Activated CD4-positive, alpha-beta memory T cell treated with anti-CD3 and anti-CD28 coated beads for 36 hours (primary cell): ENCODE measurements around the gene DPY19L3. TPM values are rescaled to one million over a fixed set of nuclear protein-coding genes. Genes with fewer than 3 reads are reported as not detected.
"Not testable (repeated sequence)": the region's sequence is repeated elsewhere in the genome, so short reads cannot be mapped to it uniquely, and the experiment has no call there.

Experiments
- CTCF ChIA-PET: fragments of 350-600 bp; sonication (Branson Sonifier 250); formaldehyde crosslinking; loops from one replicate; lab custom pipeline; 2021; ENCODE audit warnings: antibody characterized with exemption, inconsistent platforms; lab: Charles Lee
- POLR2A ChIA-PET: fragments of 350-600 bp; sonication (Branson Sonifier 250); formaldehyde crosslinking; loops from one replicate; lab custom pipeline; 2021; ENCODE audit warnings: antibody characterized with exemption; lab: Charles Lee
- DNase-seq: peaks from one replicate; pipeline ENCODE4 v3.0.0-alpha.2; 2020
- H3K27ac Mint-ChIP-seq: one replicate; pipeline ENCODE4 v1.8.0; 2021; ENCODE audit warnings: mixed read lengths
- H3K27me3 Mint-ChIP-seq: one replicate; pipeline ENCODE4 v1.8.0; 2021; ENCODE audit warnings: mixed read lengths
- H3K36me3 Mint-ChIP-seq: one replicate; pipeline ENCODE4 v1.8.0; 2021; ENCODE audit warnings: mixed read lengths
- H3K4me1 Mint-ChIP-seq: one replicate; pipeline ENCODE4 v1.8.0; 2021; ENCODE audit warnings: low read depth, mixed read lengths
- H3K4me3 Mint-ChIP-seq: one replicate; pipeline ENCODE4 v1.8.0; 2021; ENCODE audit warnings: mild to moderate bottlenecking, mixed read lengths
- H3K9me3 Mint-ChIP-seq: one replicate; pipeline ENCODE4 v1.8.0; 2021; ENCODE audit warnings: mixed read lengths
- intact Hi-C: fragments of 100-400 bp; cut with micrococcal nuclease; formaldehyde crosslinking; loops from one replicate; pipeline ENCODE4 v1.15.1; 2023
- total RNA-seq, 2 experiments: library from RNA; stranded (reverse); gene quantifications; one replicate each; pipeline ENCODE4 v1.2.3, GENCODE V29; 2021

Gene DPY19L3
- total RNA-seq, 2 experiments from 2014 or later: 12.4 to 14.9 TPM

DNA sequence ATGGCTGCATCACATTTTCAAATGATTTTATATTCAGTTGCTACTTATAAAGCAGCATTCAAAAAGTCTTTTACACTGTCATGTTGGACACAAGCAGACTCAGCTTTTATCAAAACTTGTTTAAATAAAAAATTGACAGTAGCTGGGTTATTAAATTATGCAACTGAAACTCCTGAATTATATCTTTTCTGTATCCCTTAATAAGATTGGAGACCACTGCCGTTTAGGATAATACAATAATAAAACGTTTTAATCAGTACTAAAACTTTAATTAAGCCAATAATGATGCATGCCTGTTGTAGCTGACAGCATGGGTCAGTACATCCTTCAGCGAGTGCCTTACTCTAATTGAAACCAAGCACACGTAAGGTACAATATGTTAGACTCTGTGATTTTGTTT lies 78.0 kb downstream of the DPY19L3 start:
- Mint-ChIP-seq H3K27ac (no peak overlapping the region), H3K9me3 (no peaks in the 10 kb centered on the region), H3K36me3 (peaks cover 14% of the 10 kb centered on the region), H3K4me3 (no peak overlapping the region), H3K4me1 (no peaks in the 10 kb centered on the region), H3K27me3 (no peaks in the 10 kb centered on the region)
- ChIA-PET POLR2A (no interaction called here), CTCF (no interaction called here)
- intact Hi-C loops: no loop called here
- DNase-seq: no peak

- intact Hi-C loops: no loop called here
- Mint-ChIP-seq H3K9me3 (no peaks in the 10 kb centered on the region), H3K4me3 (no peak overlapping the region), H3K27ac (no peak overlapping the region), H3K27me3 (no peaks in the 10 kb centered on the region), H3K36me3 (peaks cover 8% of the 10 kb centered on the region), H3K4me1 (no peaks in the 10 kb centered on the region)
- no peak for DNase-seq
- ChIA-PET POLR2A (no interaction called here), CTCF (no interaction called here)
Measured at GRCh38 chr19:32489971-32490370, 84.4 kb downstream of the DPY19L3 start.

DNA sequence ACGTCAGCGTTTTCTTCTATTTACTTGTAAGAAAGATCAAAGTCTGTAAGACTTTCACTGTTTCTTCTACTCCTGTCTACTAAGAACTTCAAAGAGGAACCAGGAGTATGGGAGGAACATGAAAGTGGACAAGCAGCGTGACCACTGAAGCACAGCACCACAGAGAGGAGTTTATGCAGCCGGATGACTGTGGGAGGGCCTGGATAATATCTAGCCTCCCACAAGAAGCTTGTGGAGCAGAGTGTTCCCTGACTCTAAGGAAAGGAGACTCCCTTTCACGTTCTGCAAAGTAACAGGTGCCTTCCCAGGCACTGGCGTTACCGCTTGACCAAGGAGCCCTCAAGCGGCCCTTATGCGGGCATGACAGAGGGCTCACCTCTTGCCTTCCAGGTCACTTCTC lies 91.8 kb downstream of the DPY19L3 start:
- no peaks in the 10 kb centered on the region for H3K4me1 Mint-ChIP-seq
- intact Hi-C loops: no loop called here
- POLR2A ChIA-PET: no interaction called here

DNA sequence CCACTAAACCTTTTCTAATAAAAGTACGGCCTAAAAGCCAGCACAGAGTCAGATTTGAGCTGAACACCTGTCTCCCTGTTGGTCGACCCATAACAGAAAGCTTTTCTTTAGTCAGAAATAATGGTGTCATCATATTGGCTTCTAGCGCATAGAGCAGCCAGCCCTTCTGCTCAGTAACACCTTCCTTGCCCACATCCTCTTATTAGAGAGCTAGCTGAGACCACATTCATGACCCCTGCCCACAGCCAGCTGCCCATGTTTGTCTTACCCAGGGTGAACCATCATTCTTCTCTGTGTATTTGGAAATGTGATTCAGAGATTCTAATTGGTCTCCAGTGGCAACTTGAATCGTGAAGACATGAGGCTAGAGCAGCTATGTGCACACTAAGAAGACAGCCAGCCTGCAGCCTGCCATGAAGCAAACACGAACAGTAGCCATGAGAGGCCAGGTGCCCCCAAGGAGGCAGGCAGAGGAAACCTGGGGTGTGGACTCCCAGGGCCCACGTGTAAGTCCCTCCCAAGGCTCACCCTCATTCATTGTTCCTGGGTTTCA lies 93.2 kb downstream of the DPY19L3 start:
- Mint-ChIP-seq H3K9me3 (no peaks in the 10 kb centered on the region), H3K27me3 (no peaks in the 10 kb centered on the region), H3K4me1 (no peaks in the 10 kb centered on the region), H3K4me3 (no peak overlapping the region), H3K36me3 (no peaks in the 10 kb centered on the region), H3K27ac (no peak overlapping the region)
- CTCF ChIA-PET: interaction anchor here (0.6 kb wide), 1 partner anchor 68 kb away, joined by 3 read pairs; no protein-coding TSS in a partner anchor
- POLR2A ChIA-PET: no interaction called here
- intact Hi-C loops: no loop called here
- no peak for DNase-seq

More for the DNA sequence above, 91.8 kb downstream of the DPY19L3 start:
- no peak for DNase-seq
- H3K27ac Mint-ChIP-seq: no peak overlapping the region
- no peaks in the 10 kb centered on the region for H3K9me3 Mint-ChIP-seq
- CTCF ChIA-PET: no interaction called here
- no peaks in the 10 kb centered on the region for H3K27me3 Mint-ChIP-seq
- H3K4me3 Mint-ChIP-seq: no peak overlapping the region
- H3K36me3 Mint-ChIP-seq: no peaks in the 10 kb centered on the region

GRCh38 chr19:32512498-32512897 lies 106.9 kb downstream of the DPY19L3 start:
- H3K4me3 Mint-ChIP-seq, H3K4me1 Mint-ChIP-seq, H3K27me3 Mint-ChIP-seq, POLR2A ChIA-PET, intact Hi-C loops, H3K9me3 Mint-ChIP-seq, H3K27ac Mint-ChIP-seq, H3K36me3 Mint-ChIP-seq, DNase-seq, CTCF ChIA-PET: not testable (repeated sequence)

- H3K9me3 Mint-ChIP-seq: no peaks in the 10 kb centered on the region
- no peak overlapping the region for H3K27ac Mint-ChIP-seq
- no peak overlapping the region for H3K4me3 Mint-ChIP-seq
- H3K27me3 Mint-ChIP-seq: no peaks in the 10 kb centered on the region
- ChIA-PET POLR2A (no interaction called here), CTCF (no interaction called here)
- H3K4me1 Mint-ChIP-seq: peaks cover 17% of the 10 kb centered on the region
- H3K36me3 Mint-ChIP-seq: no peaks in the 10 kb centered on the region
- DNase-seq: no peak
- intact Hi-C loops: no loop called here
Measured at GRCh38 chr19:32519023-32519422, 113.5 kb downstream of the DPY19L3 start.

GRCh38 chr19:32522967-32523366 lies 117.4 kb downstream of the DPY19L3 start:
- Mint-ChIP-seq H3K4me3 (no peak overlapping the region), H3K36me3 (no peaks in the 10 kb centered on the region), H3K4me1 (peaks cover 17% of the 10 kb centered on the region), H3K9me3 (peaks cover 2% of the 10 kb centered on the region), H3K27ac (no peak overlapping the region), H3K27me3 (peaks cover 4% of the 10 kb centered on the region)
- ChIA-PET POLR2A (no interaction called here), CTCF (no interaction called here)
- intact Hi-C loops: no loop called here
- DNase-seq: no peak

DNA sequence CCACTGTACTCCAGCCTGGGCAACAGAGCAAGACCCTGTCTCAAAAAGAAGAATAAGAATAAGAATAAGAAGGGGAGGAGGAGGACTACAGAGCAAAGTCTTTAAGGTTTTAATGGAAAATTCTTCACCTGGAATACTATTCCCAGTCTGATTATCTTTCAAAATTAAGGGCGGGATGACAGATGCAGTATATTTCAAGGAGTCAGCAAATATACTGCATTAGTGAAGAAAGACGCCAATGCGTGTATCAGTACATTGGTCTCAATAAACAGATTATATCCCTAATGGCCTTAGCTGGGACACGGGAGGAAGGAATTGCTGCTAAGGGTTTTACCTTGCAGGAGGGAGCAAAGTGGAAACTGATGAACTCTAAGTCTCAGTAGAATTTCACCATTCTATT lies 121.3 kb downstream of the DPY19L3 start:
- no peak overlapping the region for H3K4me3 Mint-ChIP-seq
- peaks cover 4% of the 10 kb centered on the region for H3K27me3 Mint-ChIP-seq
- ChIA-PET CTCF (no interaction called here), POLR2A (no interaction called here)
- DNase-seq: no peak
- peaks cover 14% of the 10 kb centered on the region for H3K9me3 Mint-ChIP-seq
- H3K4me1 Mint-ChIP-seq: no peaks in the 10 kb centered on the region
- H3K27ac Mint-ChIP-seq: no peak overlapping the region
- intact Hi-C loops: no loop called here
- no peaks in the 10 kb centered on the region for H3K36me3 Mint-ChIP-seq

DNA sequence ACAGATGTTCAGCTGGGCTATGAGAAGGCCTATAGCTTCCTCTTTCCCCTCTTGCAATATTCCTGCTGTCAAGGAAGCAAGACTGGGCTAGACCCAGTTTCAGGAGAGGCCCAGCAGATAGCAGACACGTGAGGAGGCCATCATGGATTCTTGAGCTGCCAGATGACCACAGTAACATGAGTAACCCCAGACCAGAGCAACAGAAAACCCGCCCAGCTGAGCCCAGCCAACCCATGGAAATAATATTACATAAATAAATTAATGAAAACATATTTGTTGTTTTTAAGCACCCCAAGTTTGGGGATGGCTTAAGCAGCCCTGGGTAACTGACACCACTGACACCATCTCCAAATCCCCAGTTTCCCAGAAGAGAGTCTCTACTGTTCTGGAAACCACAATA lies 125.2 kb downstream of the DPY19L3 start:
- no peak overlapping the region for H3K4me3 Mint-ChIP-seq
- no peak for DNase-seq
- peaks cover 2% of the 10 kb centered on the region for H3K36me3 Mint-ChIP-seq
- ChIA-PET CTCF (no interaction called here), POLR2A (no interaction called here)
- intact Hi-C loops: no loop called here
- H3K9me3 Mint-ChIP-seq: peaks cover 19% of the 10 kb centered on the region
- no peaks in the 10 kb centered on the region for H3K4me1 Mint-ChIP-seq
- H3K27me3 Mint-ChIP-seq: peaks cover 7% of the 10 kb centered on the region
- H3K27ac Mint-ChIP-seq: no peak overlapping the region

DNA sequence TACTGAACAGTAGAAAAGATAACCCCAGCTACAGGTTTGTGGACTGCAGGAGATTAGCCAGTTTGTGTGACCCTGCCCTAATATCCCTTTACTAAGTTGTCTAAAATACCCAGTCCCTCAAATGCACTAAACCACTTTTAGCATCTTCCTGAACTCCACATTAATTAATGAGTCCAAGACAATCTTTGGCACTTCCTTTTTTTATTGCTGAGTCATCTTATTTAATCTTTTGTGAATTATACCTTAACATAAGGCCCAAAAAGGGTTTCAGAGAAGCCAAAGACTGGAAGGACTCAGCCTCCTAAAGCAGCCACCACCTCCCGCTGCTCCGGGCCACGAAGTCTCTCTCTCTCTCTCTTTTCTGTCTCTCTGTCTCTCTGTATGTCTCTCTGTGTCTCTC lies 126.7 kb downstream of the DPY19L3 start:
- Mint-ChIP-seq H3K36me3 (peaks cover 2% of the 10 kb centered on the region), H3K27ac (no peak overlapping the region), H3K27me3 (peaks cover 3% of the 10 kb centered on the region), H3K4me1 (no peaks in the 10 kb centered on the region), H3K9me3 (peaks cover 19% of the 10 kb centered on the region), H3K4me3 (no peak overlapping the region)
- no peak for DNase-seq
- POLR2A ChIA-PET: no interaction called here
- CTCF ChIA-PET: no interaction called here
- intact Hi-C loops: no loop called here

Other genes starting within 250 kb of the DPY19L3 start
- 10 to 100 TPM; 20.8 to 21.0 TPM for gene ZNF507, start 60.2 kb upstream of the DPY19L3 start, total RNA-seq
- gene PDCD5, start 175.4 kb downstream of the DPY19L3 start, total RNA-seq: 100 to 1,000 TPM; 242 to 246 TPM